ENCODE measurements around the gene TBX21.

GRCh38 chr17:47697906-47698711 lies 34.9 kb upstream of the TBX21 start:
- no peak for TF ChIP-seq CTCF (IDR thresholded peaks at IDR 0.05)
- no peak for TF ChIP-seq POLR2A (IDR thresholded peaks at IDR 0.05)
